Prostate gland (tissue), 2 donors: ENCODE results near the gene KRT85.

Experiments
- CTCF ChIP-seq, 4 experiments: fragments of 200-600 bp in 2 of 4; fragments of 450-650 bp in 2 of 4; sonication (generic) in 2 of 4; IDR thresholded peaks; 1 replicate in 3 of 4; 2 replicates in 1 of 4; pipeline ENCODE4 v1.5.1; 2016 to 2019; ENCODE audit warnings: antibody characterized with exemption in 4 of 4, mild to moderate bottlenecking in 2 of 4, moderate library complexity in 2 of 4
- POLR2A ChIP-seq: fragments of 450-650 bp; IDR thresholded peaks from one replicate; pipeline ENCODE4 v1.6.1; 2016; ENCODE audit warnings: antibody characterized with exemption, mild to moderate bottlenecking
- POLR2AphosphoS5 ChIP-seq: sonication (generic); formaldehyde crosslinking; IDR thresholded peaks from one replicate; pipeline ENCODE4 v1.6.1; 2017; ENCODE audit warnings: antibody characterized with exemption

GRCh38 chr12:52361553-52361952 is 5.7 kb downstream of the KRT85 start:
- TF ChIP-seq CTCF (IDR thresholded peaks at IDR 0.05) (no peak), POLR2AphosphoS5 (no peak), POLR2A (no peak)
